ENCODE results near the gene TGFBR3.

Gene TGFBR3

DNA sequence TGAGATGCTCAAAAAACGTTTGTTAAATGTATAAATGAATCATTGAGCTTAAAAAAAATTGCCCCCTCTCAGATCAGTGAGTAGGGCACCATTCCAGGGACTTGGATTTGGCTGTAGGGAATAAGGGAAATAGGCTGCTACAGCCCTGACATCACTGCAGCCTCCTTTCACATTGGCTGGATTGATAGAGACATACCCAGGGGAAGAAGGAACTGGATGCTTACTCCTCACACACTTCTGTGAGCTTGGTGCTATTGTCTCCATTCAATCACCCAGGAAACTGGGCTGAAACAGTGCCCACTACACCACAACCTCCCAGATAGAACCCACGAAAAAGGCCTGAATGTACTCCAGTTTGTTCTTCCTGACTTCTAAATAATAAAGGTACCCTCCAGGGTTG lies 87.2 kb downstream of the TGFBR3 start:
- H4K20me1 ChIP-seq (ENCODE audit: low read depth, low read length), result no peaks in the 10 kb centered on the region
- H3F3A ChIP-seq (ENCODE audit: insufficient read depth), result no peaks in the 10 kb centered on the region
- H3K27ac ChIP-seq (ENCODE audit: low read depth, low read length), result no peak overlapping the region
- no peaks in the 10 kb centered on the region for H3K27me3 ChIP-seq (ENCODE audit: low read length)
- no peaks in the 10 kb centered on the region for H3K36me3 ChIP-seq (ENCODE audit: low read length)
- no peak overlapping the region for H2AFZ ChIP-seq (ENCODE audit: low read depth, low read length, severe bottlenecking)
- H3K9ac ChIP-seq (ENCODE audit: low read length), result no peak overlapping the region
- H3K9me2 ChIP-seq (replicated peaks; ENCODE audit: insufficient read depth, low read length), result no peaks in the 10 kb centered on the region
- H3K9me3 ChIP-seq (ENCODE audit: insufficient read depth, low read length), result no peaks in the 10 kb centered on the region
- no peaks in the 10 kb centered on the region for H3K79me2 ChIP-seq (ENCODE audit: insufficient read depth, low read length)
- TF ChIP-seq, protein P1, sequence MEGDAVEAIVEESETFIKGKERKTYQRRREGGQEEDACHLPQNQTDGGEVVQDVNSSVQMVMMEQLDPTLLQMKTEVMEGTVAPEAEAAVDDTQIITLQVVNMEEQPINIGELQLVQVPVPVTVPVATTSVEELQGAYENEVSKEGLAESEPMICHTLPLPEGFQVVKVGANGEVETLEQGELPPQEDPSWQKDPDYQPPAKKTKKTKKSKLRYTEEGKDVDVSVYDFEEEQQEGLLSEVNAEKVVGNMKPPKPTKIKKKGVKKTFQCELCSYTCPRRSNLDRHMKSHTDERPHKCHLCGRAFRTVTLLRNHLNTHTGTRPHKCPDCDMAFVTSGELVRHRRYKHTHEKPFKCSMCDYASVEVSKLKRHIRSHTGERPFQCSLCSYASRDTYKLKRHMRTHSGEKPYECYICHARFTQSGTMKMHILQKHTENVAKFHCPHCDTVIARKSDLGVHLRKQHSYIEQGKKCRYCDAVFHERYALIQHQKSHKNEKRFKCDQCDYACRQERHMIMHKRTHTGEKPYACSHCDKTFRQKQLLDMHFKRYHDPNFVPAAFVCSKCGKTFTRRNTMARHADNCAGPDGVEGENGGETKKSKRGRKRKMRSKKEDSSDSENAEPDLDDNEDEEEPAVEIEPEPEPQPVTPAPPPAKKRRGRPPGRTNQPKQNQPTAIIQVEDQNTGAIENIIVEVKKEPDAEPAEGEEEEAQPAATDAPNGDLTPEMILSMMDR (IDR thresholded peaks at IDR 0.05; ENCODE audit: insufficient read depth, low read length, poor library complexity, severe bottlenecking), result no peak
- TF ChIP-seq EZH2phosphoT487 (conservative IDR thresholded peaks at IDR 0.05; ENCODE audit: low read length), result no peak
- no peak overlapping the region for H3K4me3 ChIP-seq (ENCODE audit: insufficient read depth, low read length, poor library complexity, severe bottlenecking)
- no peak overlapping the region for H3K4me2 ChIP-seq (ENCODE audit: low read depth, low read length, poor library complexity, severe bottlenecking)

- no peaks in the 10 kb centered on the region for H3K79me2 ChIP-seq (ENCODE audit: insufficient read depth, low read length)
- no peaks in the 10 kb centered on the region for H3K36me3 ChIP-seq (ENCODE audit: low read length)
- no peak overlapping the region for H3K4me2 ChIP-seq (ENCODE audit: low read depth, low read length, poor library complexity, severe bottlenecking)
- no peaks in the 10 kb centered on the region for H3K27me3 ChIP-seq (ENCODE audit: low read length)
- H3F3A ChIP-seq (ENCODE audit: insufficient read depth), result no peaks in the 10 kb centered on the region
- H3K4me3 ChIP-seq (ENCODE audit: insufficient read depth, low read length, poor library complexity, severe bottlenecking), result no peak overlapping the region
- no peaks in the 10 kb centered on the region for H3K9me3 ChIP-seq (ENCODE audit: insufficient read depth, low read length)
- H3K27ac ChIP-seq (ENCODE audit: low read depth, low read length), result no peak overlapping the region
- H4K20me1 ChIP-seq (ENCODE audit: low read depth, low read length), result no peaks in the 10 kb centered on the region
- TF ChIP-seq, protein P1 (IDR thresholded peaks at IDR 0.05; ENCODE audit: insufficient read depth, low read length, poor library complexity, severe bottlenecking), result no peak
- no peak for TF ChIP-seq EZH2phosphoT487 (conservative IDR thresholded peaks at IDR 0.05; ENCODE audit: low read length)
- no peaks in the 10 kb centered on the region for H3K9me2 ChIP-seq (replicated peaks; ENCODE audit: insufficient read depth, low read length)
- no peak overlapping the region for H2AFZ ChIP-seq (ENCODE audit: low read depth, low read length, severe bottlenecking)
- no peak overlapping the region for H3K9ac ChIP-seq (ENCODE audit: low read length)
These were observed 87.7 kb downstream of the TGFBR3 start for GRCh38 chr1:91798241-91798648.

- Histone ChIP-seq H3K4me3 (ENCODE audit: insufficient read depth, low read length, poor library complexity, severe bottlenecking) (no peak overlapping the region), H4K20me1 (ENCODE audit: low read depth, low read length) (no peaks in the 10 kb centered on the region), H3F3A (ENCODE audit: insufficient read depth) (no peaks in the 10 kb centered on the region), H3K27ac (ENCODE audit: low read depth, low read length) (no peak overlapping the region), H3K27me3 (ENCODE audit: low read length) (no peaks in the 10 kb centered on the region), H3K9me2 (replicated peaks; ENCODE audit: insufficient read depth, low read length) (no peaks in the 10 kb centered on the region), H3K9me3 (ENCODE audit: insufficient read depth, low read length) (no peaks in the 10 kb centered on the region), H2AFZ (ENCODE audit: low read depth, low read length, severe bottlenecking) (no peak overlapping the region), H3K4me2 (ENCODE audit: low read depth, low read length, poor library complexity, severe bottlenecking) (no peak overlapping the region), H3K9ac (ENCODE audit: low read length) (no peak overlapping the region), H3K79me2 (ENCODE audit: insufficient read depth, low read length) (no peaks in the 10 kb centered on the region), H3K36me3 (ENCODE audit: low read length) (no peaks in the 10 kb centered on the region)
- TF ChIP-seq EZH2phosphoT487 (conservative IDR thresholded peaks at IDR 0.05; ENCODE audit: low read length), result no peak
- TF ChIP-seq, protein P1 (IDR thresholded peaks at IDR 0.05; ENCODE audit: insufficient read depth, low read length, poor library complexity, severe bottlenecking), result no peak
These were observed 88.8 kb downstream of the TGFBR3 start for GRCh38 chr1:91797164-91797563.

DNA sequence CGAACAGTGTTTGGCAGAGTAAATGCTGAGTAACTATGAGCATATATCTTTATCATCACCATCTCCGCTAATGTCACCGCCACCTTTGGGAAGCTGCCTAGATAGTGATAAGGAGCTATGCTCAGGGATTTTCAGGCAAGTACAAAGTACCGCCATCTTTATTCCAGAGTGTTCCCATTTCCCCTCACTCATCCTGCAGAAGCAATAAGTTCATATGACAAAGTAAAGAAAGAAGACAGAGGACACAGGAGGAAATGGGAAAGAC lies 89.6 kb downstream of the TGFBR3 start:
- no peak overlapping the region for H3K4me3 ChIP-seq (ENCODE audit: insufficient read depth, low read length, poor library complexity, severe bottlenecking)
- H3K79me2 ChIP-seq (ENCODE audit: insufficient read depth, low read length), result no peaks in the 10 kb centered on the region
- H4K20me1 ChIP-seq (ENCODE audit: low read depth, low read length), result no peaks in the 10 kb centered on the region
- H3K36me3 ChIP-seq (ENCODE audit: low read length), result no peaks in the 10 kb centered on the region
- H3K4me2 ChIP-seq (ENCODE audit: low read depth, low read length, poor library complexity, severe bottlenecking), result no peak overlapping the region
- H3K27ac ChIP-seq (ENCODE audit: low read depth, low read length), result no peak overlapping the region
- H3K27me3 ChIP-seq (ENCODE audit: low read length), result no peaks in the 10 kb centered on the region
- H2AFZ ChIP-seq (ENCODE audit: low read depth, low read length, severe bottlenecking), result no peak overlapping the region
- no peak overlapping the region for H3K9ac ChIP-seq (ENCODE audit: low read length)
- no peaks in the 10 kb centered on the region for H3K9me3 ChIP-seq (ENCODE audit: insufficient read depth, low read length)
- TF ChIP-seq, protein P1 (IDR thresholded peaks at IDR 0.05; ENCODE audit: insufficient read depth, low read length, poor library complexity, severe bottlenecking), result no peak
- TF ChIP-seq EZH2phosphoT487 (conservative IDR thresholded peaks at IDR 0.05; ENCODE audit: low read length), result no peak
- no peaks in the 10 kb centered on the region for H3K9me2 ChIP-seq (replicated peaks; ENCODE audit: insufficient read depth, low read length)
- H3F3A ChIP-seq (ENCODE audit: insufficient read depth), result no peaks in the 10 kb centered on the region
